GM12878 (cell line): Measurements from ENCODE around the gene GTF3C1. TPM values are rescaled to one million over a fixed set of nuclear protein-coding genes. Genes with fewer than 3 reads are reported as not detected.

Experiments
- ATF2 ChIP-seq: IDR thresholded peaks from 2 replicates; pipeline ENCODE4 v1.6.1; 2012; ENCODE audit warnings: low read length, inconsistent platforms
- BCL3 ChIP-seq: IDR thresholded peaks from 2 replicates; pipeline ENCODE4 v1.6.1; 2011; ENCODE audit warnings: borderline replicate concordance, low read depth, mild to moderate bottlenecking, moderate library complexity, low read length; ENCODE audit not compliant: insufficient read depth, poor library complexity, severe bottlenecking
- CHD4 ChIP-seq: fragments of 200-600 bp; sonication (generic); IDR thresholded peaks from 2 replicates; pipeline ENCODE4 v1.6.1; 2016; ENCODE audit warnings: mild to moderate bottlenecking
- CREB1 ChIP-seq: IDR thresholded peaks from 2 replicates; pipeline ENCODE4 v1.6.1; 2012; ENCODE audit warnings: low read depth, mild to moderate bottlenecking, inconsistent platforms
- KAT2A ChIP-seq: conservative IDR thresholded peaks from 2 replicates; pipeline ENCODE4 v1.6.1; 2011; ENCODE audit warnings: low read depth, low read length; ENCODE audit not compliant: control insufficient read depth
- MEF2A ChIP-seq: IDR thresholded peaks from 2 replicates; pipeline ENCODE4 v1.6.1; 2011; ENCODE audit warnings: low read depth, mild to moderate bottlenecking, low read length, moderate library complexity; ENCODE audit not compliant: insufficient read depth
- MTA2 ChIP-seq: fragments of 450-650 bp; IDR thresholded peaks from 2 replicates; pipeline ENCODE4 v1.6.1; 2016; ENCODE audit warnings: low read depth, mild to moderate bottlenecking, moderate library complexity
- MXI1 ChIP-seq: fragments of 150-350 bp; IDR thresholded peaks from 2 replicates; pipeline ENCODE4 v1.6.1; 2011; ENCODE audit warnings: low read depth, mild to moderate bottlenecking, inconsistent platforms, low read length, improper control_type of control experiment
- NKRF ChIP-seq: fragments of 450-650 bp; conservative IDR thresholded peaks from 2 replicates; pipeline ENCODE4 v1.6.1; 2017; ENCODE audit warnings: mild to moderate bottlenecking, moderate library complexity
- RBBP5 ChIP-seq: fragments of 200-600 bp; sonication (generic); conservative IDR thresholded peaks from 2 replicates; pipeline ENCODE4 v1.6.1; 2016
- SMAD5 ChIP-seq: IDR thresholded peaks from 2 replicates; pipeline ENCODE4 v1.6.1; 2016; ENCODE audit warnings: antibody characterized with exemption, low read depth
- SMC3 ChIP-seq: IDR thresholded peaks from 2 replicates; pipeline ENCODE4 v1.6.1; 2011; ENCODE audit warnings: low read length, improper control_type of control experiment, borderline replicate concordance
- SREBF2 ChIP-seq: IDR thresholded peaks from 2 replicates; pipeline ENCODE4 v1.6.1; 2012; ENCODE audit warnings: mild to moderate bottlenecking, low read length
- TCF12 ChIP-seq: IDR thresholded peaks from 2 replicates; pipeline ENCODE4 v1.6.1; 2011; ENCODE audit warnings: low read depth, mild to moderate bottlenecking, low read length
- WRNIP1 ChIP-seq: IDR thresholded peaks from 2 replicates; pipeline ENCODE4 v1.6.1; 2011; ENCODE audit warnings: low read depth, low read length, improper control_type of control experiment, borderline replicate concordance
- YBX1 ChIP-seq: fragments of 450-650 bp; IDR thresholded peaks from 2 replicates; pipeline ENCODE4 v1.6.1; 2016; ENCODE audit warnings: antibody characterized with exemption
- YY1 ChIP-seq: IDR thresholded peaks from 2 replicates; pipeline ENCODE4 v1.6.1; 2011; ENCODE audit warnings: low read depth, mild to moderate bottlenecking, low read length
- ZBTB4 ChIP-seq: fragments of 450-650 bp; formaldehyde crosslinking; IDR thresholded peaks from 2 replicates; pipeline ENCODE4 v1.4.0; 2022; ENCODE audit warnings: mild to moderate bottlenecking, moderate library complexity
- ZNF384 ChIP-seq: IDR thresholded peaks from 2 replicates; pipeline ENCODE4 v1.6.1; 2012; ENCODE audit warnings: low read depth, mild to moderate bottlenecking, low read length, improper control_type of control experiment, borderline replicate concordance
- polyA plus RNA-seq, 11 experiments: library from polyadenylated mRNA; depleted of rRNA in 4 of 11; unstranded in 6 of 11; stranded (reverse) in 5 of 11; fragments of >200 nt; fragmentation: Nextera tagmentation in 4 of 11; fragmentation: Illumina TruSeq in 1 of 11; extraction: Ambion mirVana in 4 of 11; extraction: Trizol in 1 of 11; gene quantifications; 1 replicate in 1 of 11; 2 replicates in 10 of 11; pipeline versions ENCODE4 v1.2.1 to v1.2.3, GENCODE V29; 2011 to 2016; ENCODE audit warnings: inconsistent platforms in 2 of 11, missing spikeins in 2 of 11, low read depth in 1 of 11
- total RNA-seq, 4 experiments: library from RNA; depleted of rRNA in 3 of 4; stranded (reverse); fragments of >200 nt in 3 of 4; fragmentation: Illumina TruSeq in 1 of 4; extraction: Trizol in 1 of 4; gene quantifications; 2 replicates each; pipeline versions ENCODE4 v1.2.1 to v1.2.3, GENCODE V29; 2013 to 2021

The GTF3C1 gene
- total and polyA plus RNA-seq, 10 of the 15 experiments (the other 5 are each of a cell fraction or from before 2014, with no cell fraction given), result 0.98 to 60.9 (median 34.3) TPM

- TF ChIP-seq TCF12 (no peak), YBX1 (no peak), WRNIP1 (no peak), SREBF2 (no peak), MXI1 (peak; percentile 73; the same call in 1 of the 2 replicates), ATF2 (no peak), ZNF384 (no peak), MEF2A (no peak), ZBTB4 (CRISPR knock-in tag) (no peak), NKRF (peak; percentile 93), MTA2 (no peak), CHD4 (no peak), SMAD5 (no peak; the same call in 1 of the 2 replicates), RBBP5 (no peak), KAT2A (no peak), YY1 (peak; percentile 93), CREB1 (peak; percentile 93), SMC3 (no peak), BCL3 (no peak)
These were observed at the start of gene GTF3C1, which contains the start of gene KATNIP (continued) for GRCh38 chr16:27549746-27550581.
